ENCODE measurements around the gene CBLN3.

CBLN3 gene

GRCh38 chr14:24437736-24438067 lies 8.2 kb upstream of the CBLN3 start (continued):
- TF ChIP-seq, protein P1, sequence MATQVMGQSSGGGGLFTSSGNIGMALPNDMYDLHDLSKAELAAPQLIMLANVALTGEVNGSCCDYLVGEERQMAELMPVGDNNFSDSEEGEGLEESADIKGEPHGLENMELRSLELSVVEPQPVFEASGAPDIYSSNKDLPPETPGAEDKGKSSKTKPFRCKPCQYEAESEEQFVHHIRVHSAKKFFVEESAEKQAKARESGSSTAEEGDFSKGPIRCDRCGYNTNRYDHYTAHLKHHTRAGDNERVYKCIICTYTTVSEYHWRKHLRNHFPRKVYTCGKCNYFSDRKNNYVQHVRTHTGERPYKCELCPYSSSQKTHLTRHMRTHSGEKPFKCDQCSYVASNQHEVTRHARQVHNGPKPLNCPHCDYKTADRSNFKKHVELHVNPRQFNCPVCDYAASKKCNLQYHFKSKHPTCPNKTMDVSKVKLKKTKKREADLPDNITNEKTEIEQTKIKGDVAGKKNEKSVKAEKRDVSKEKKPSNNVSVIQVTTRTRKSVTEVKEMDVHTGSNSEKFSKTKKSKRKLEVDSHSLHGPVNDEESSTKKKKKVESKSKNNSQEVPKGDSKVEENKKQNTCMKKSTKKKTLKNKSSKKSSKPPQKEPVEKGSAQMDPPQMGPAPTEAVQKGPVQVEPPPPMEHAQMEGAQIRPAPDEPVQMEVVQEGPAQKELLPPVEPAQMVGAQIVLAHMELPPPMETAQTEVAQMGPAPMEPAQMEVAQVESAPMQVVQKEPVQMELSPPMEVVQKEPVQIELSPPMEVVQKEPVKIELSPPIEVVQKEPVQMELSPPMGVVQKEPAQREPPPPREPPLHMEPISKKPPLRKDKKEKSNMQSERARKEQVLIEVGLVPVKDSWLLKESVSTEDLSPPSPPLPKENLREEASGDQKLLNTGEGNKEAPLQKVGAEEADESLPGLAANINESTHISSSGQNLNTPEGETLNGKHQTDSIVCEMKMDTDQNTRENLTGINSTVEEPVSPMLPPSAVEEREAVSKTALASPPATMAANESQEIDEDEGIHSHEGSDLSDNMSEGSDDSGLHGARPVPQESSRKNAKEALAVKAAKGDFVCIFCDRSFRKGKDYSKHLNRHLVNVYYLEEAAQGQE (tag by site-specific recombination; IDR thresholded peaks at IDR 0.05), result no peak
- TF ChIP-seq ZNF501 (tag by site-specific recombination; IDR thresholded peaks at IDR 0.05) (no peak), ZNF155 (tag by site-specific recombination; IDR thresholded peaks at IDR 0.05) (no peak)

- Histone ChIP-seq H3K36me3 (ENCODE audit: control insufficient read depth in 2 of 2, insufficient read depth in 1 of 2, low read length in 2 of 2) (peaks cover 5 to 91% of the 10 kb centered on the region in 2 experiments), H3K27ac (ENCODE audit: extremely low read depth, low read depth, low read length) (no peak overlapping the region), H3K4me1 (ENCODE audit: control insufficient read depth, insufficient read depth, low read length) (peaks cover 8% of the 10 kb centered on the region), H3K9me3 (ENCODE audit: control insufficient read depth, insufficient read depth, low read depth, low read length) (no peaks in the 10 kb centered on the region), H3K4me3 (ENCODE audit: low read depth, low read length) (no peak overlapping the region)
- TF ChIP-seq ZNF404 (tag by site-specific recombination; IDR thresholded peaks at IDR 0.05) (no peak), ZEB2 (tag by site-specific recombination; IDR thresholded peaks at IDR 0.05) (no peak), ZNF521 (tag by site-specific recombination; IDR thresholded peaks at IDR 0.05) (no peak), ZNF114 (tag by site-specific recombination; IDR thresholded peaks at IDR 0.05) (no peak), KLF7 (tag by site-specific recombination; IDR thresholded peaks at IDR 0.05; ENCODE audit: borderline replicate concordance) (no peak), ZNF610 (tag by site-specific recombination; IDR thresholded peaks at IDR 0.05; ENCODE audit: borderline replicate concordance) (no peak), ZNF335 (tag by site-specific recombination; conservative IDR thresholded peaks at IDR 0.05) (no peak), KLF8 (tag by site-specific recombination; IDR thresholded peaks at IDR 0.05) (no peak), ZNF76 (tag by site-specific recombination; IDR thresholded peaks at IDR 0.05; ENCODE audit: borderline replicate concordance, low read depth) (no peak), GFI1B (tag by site-specific recombination; IDR thresholded peaks at IDR 0.05) (no peak), MEIS1 (CRISPR knock-in tag; IDR thresholded peaks at IDR 0.05; ENCODE audit: borderline replicate concordance) (no peak), ZBTB20 (tag by site-specific recombination; IDR thresholded peaks at IDR 0.05) (no peak), ZNF600 (tag by site-specific recombination; IDR thresholded peaks at IDR 0.05) (no peak), ZNF223 (tag by site-specific recombination; IDR thresholded peaks at IDR 0.05) (no peak)
- TF ChIP-seq, protein P2, sequence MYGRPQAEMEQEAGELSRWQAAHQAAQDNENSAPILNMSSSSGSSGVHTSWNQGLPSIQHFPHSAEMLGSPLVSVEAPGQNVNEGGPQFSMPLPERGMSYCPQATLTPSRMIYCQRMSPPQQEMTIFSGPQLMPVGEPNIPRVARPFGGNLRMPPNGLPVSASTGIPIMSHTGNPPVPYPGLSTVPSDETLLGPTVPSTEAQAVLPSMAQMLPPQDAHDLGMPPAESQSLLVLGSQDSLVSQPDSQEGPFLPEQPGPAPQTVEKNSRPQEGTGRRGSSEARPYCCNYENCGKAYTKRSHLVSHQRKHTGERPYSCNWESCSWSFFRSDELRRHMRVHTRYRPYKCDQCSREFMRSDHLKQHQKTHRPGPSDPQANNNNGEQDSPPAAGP (tag by site-specific recombination; IDR thresholded peaks at IDR 0.05), result no peak
- TF ChIP-seq, protein P3, sequence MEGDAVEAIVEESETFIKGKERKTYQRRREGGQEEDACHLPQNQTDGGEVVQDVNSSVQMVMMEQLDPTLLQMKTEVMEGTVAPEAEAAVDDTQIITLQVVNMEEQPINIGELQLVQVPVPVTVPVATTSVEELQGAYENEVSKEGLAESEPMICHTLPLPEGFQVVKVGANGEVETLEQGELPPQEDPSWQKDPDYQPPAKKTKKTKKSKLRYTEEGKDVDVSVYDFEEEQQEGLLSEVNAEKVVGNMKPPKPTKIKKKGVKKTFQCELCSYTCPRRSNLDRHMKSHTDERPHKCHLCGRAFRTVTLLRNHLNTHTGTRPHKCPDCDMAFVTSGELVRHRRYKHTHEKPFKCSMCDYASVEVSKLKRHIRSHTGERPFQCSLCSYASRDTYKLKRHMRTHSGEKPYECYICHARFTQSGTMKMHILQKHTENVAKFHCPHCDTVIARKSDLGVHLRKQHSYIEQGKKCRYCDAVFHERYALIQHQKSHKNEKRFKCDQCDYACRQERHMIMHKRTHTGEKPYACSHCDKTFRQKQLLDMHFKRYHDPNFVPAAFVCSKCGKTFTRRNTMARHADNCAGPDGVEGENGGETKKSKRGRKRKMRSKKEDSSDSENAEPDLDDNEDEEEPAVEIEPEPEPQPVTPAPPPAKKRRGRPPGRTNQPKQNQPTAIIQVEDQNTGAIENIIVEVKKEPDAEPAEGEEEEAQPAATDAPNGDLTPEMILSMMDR (tag by site-specific recombination; IDR thresholded peaks at IDR 0.05), result no peak
- POLR2A ChIA-PET, result interaction anchor here (0.9 to 2.9 kb wide), 9 partner anchors 59 to 194 kb away, joined by 3 to 11 read pairs (median 4); partner anchors contain the start of gene TINF2
- CTCF ChIA-PET, result interaction anchor here (0.5 to 13.9 kb wide), 26 partner anchors 10 to 1517 kb away, joined by 3 to 468 read pairs (median 4); partner anchors contain the start of genes ADCY4, CIDEB, DHRS1 and EMC9
These were observed 7.7 kb upstream of the CBLN3 start for GRCh38 chr14:24437020-24437735.
